CD4-positive, alpha-beta T cell treated with Interferon gamma for 1 hour (primary cell): ENCODE results near the gene RNASE9.
A peak's percentile ranks its signal among the peaks of the same experiment; 100 is the strongest.
"Not testable (repeated sequence)": the region's sequence is repeated elsewhere in the genome, so short reads cannot be mapped to it uniquely, and the experiment has no call there.

Source experiments
- DNase-seq: peaks from one replicate; pipeline ENCODE4 v3.0.0-alpha.2; 2020

Gene RNASE9

GRCh38 chr14:20560961-20561360, at the start of gene RNASE9:
RNASE9 (minus strand) TSS chr14:20561047.
- DNase-seq, result no peak

DNA sequence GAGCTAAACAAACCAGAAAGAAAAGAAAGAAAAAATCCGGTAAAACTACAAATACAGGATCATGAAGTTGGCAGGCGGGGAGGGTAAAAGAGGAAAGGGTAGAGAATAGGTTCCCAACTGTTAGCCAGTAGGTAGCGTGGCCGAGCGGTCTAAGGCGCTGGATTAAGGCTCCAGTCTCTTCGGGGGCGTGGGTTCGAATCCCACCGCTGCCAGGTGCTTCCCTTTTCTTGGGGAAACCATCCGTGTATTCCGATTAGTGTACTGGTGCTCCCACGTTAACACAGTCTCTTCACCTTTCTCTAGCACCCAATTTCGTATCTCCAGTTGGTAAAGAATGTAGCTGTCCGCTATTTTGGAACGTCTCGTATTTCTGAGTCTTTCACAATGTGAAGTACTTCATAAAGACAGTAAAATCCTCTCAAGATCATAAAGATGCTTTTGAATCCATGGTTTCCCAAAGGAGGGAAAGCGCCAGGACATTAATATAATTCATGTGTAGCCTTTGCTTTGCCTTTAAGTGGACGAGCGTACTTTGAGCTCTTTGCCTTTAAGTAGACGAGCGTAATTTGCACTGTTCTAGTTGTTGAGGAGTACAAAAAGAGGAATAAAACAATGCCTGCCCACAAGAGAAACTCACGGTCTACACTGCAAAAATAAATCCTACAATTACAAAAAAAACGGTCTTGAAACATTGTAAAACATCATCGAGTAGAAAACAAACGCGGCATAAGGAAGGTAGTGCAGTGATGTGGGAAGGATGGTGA, 49.3 kb upstream of the RNASE9 start:
- DNase-seq, result peak; percentile 77

DNA sequence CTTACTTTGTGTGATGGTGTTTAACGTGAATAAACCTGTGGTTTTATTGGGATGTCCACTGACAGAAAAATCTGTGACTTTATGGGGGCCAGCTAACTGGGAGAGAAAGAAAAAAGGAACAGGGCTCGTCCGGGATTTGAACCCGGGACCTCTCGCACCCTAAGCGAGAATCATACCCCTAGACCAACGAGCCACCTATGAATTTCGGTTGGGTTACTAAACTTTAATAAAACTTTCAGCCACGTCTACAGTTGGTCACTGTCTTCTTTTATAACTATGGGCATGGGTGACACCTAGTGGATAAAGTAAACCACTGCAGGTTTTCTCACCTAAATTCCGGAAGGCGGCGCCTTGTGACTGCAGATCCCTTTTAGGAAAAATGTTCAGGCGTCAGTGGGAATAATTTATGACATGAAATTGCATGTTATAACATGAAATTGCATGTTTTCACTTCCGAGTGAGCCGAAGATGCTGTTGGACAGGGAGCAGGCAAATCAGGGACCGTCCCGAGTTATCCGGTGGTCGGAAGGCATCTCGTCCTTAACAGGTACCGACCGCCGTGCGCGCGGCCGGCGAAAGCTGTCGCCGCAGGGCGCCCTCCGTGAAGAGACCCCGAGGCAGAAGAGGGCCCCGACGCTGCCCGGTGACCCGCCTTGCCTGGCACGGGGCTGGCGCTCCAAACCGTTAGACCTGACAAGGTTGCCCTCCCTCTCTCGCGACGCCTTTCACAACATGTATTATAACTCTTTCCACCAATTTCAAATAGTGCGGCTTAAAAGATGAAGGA, 48.6 kb upstream of the RNASE9 start:
- DNase-seq, result peak; percentile 65

- DNase-seq, result no peak
These were observed 47.7 kb upstream of the RNASE9 start for GRCh38 chr14:20608383-20609110.

- no peak for DNase-seq
These were observed 46.8 kb upstream of the RNASE9 start for GRCh38 chr14:20607617-20608016.

DNA sequence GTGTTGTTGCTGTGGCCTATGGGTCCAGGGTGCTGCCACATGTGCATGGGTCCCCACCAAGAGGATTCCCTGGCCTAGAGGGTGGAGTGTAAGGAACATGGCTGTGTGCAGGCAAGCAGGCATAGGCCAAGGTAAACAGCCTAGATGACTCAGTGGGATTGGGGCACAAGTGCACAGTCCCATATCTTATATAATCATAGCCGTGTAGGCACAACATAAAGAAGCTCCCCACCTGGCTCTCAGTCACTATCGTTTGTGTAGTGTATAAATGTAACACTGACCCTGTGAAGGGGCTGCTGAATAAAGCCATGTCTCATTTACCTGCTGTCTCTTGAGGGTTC, 46.0 kb upstream of the RNASE9 start:
- no peak for DNase-seq

DNA sequence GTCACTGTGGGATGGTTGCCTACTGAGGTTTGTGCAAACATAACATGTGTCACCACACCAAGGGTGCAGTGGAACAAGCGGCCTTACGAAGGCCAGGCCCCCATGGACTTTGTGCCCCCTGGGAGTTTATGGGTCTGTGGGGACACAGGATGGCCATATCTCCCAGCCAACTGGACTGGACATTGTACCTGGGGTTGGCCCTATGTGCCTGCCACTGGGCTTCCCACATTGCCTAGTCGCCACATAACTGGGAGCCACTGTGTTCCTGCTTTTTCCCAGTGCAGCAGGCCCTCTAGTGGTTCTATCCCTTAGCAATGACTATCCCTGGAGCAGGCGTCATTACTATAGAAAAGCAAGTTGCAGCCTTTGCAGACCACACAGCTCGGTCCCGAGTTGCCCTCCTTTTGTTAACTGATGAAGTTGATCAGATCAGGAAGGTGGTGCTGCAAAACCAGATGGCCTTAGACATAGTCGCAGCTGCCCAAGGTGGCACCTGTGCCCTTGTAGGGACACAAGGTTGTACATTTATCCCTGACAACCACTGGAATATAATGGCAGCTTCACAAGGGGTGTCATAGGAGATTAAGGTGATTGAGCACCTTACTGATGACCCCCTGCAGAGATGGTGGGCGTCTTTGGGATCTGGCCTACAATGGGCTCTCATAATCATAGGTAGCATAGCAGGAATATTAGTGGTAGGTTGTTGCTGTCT, 45.5 kb upstream of the RNASE9 start:
- DNase-seq, result no peak

- DNase-seq, result no peak
These were observed 43.2 kb upstream of the RNASE9 start for GRCh38 chr14:20603813-20604690.

- no peak for DNase-seq
These were observed 41.7 kb upstream of the RNASE9 start for GRCh38 chr14:20602583-20602982.

GRCh38 chr14:20601522-20601921, 40.7 kb upstream of the RNASE9 start:
- DNase-seq, result no peak

GRCh38 chr14:20597108-20597507, 36.3 kb upstream of the RNASE9 start:
- no peak for DNase-seq

- not testable (repeated sequence) for DNase-seq
These were observed 34.9 kb upstream of the RNASE9 start for GRCh38 chr14:20595726-20596125.

DNA sequence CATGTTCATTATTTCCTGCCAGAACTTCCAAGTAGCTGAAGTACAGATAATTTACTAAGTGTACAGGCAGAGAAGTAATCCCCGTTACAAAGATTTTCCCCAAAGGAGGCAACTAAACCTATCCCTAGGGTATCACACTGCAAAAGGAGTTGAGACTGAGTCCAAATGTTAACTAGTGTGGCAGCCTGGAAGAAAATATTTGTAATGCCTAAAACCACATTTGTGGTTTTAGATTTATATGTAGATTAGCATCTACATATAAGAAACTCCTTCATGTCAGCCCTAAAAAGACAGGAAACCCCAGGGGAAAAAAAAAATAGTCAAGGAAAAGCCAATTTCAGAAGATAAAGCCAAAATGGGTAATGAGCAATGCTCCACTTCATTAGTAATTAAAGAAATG, 31.7 kb upstream of the RNASE9 start:
- no peak for DNase-seq

GRCh38 chr14:20591235-20591634, 30.4 kb upstream of the RNASE9 start, which contains the start of gene RNASE12:
RNASE12 (minus strand) TSS chr14:20591376; CDS start chr14:20590723, 653 bp downstream.
- no peak for DNase-seq

DNA sequence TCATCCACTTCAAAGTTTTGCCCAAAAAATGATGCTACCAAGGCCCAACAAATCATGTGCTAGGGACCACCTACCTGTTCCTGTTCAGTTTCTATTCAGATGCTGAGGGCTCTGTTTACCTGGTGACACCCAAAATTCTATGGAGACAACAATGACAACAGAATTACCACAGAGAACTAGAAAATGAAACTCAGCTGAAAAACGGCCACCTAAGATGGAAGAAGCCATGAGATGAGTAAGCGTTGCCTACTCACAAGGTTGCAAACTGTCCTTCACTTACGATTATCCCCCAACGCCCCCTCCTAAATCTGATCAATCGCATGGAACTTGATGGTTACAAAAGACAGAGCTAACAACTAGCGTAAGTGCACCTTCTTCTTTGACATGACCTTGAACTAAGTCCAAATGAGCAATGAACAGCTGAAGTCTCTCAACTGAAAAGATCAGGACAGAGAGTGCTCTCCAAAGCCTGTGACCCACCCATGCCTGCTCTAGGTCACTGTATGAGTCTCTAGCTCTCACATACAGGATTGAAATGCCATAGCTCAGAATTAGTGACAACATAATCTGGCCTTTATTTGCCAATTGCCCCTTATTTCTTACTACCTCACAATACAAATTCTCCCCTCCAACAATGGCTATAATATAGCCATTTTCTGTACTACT, 26.8 kb upstream of the RNASE9 start, which contains the start of gene RNASE11:
RNASE11 (minus strand) TSS at position 513 of the 666 bp plus-strand sequence.
- DNase-seq, result no peak

DNA sequence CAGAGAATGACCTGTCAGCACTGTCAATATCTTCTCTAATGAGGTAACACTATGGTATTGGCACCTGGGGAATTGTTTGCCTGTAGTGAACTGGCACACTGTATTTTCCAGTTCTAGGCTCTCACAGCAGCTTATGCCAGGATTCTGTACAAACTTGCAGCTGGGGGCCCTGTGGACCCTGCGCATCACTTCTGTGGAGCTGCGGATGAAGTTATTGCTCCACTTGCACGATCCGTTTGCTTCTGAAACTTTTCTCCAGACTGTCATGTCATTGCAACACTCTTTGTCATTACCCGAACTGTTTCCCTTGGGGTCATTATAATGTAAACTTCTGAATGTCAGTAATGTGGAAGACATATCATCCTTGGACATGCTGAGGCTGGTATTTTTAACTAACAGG, 23.1 kb upstream of the RNASE9 start:
- no peak for DNase-seq

DNA sequence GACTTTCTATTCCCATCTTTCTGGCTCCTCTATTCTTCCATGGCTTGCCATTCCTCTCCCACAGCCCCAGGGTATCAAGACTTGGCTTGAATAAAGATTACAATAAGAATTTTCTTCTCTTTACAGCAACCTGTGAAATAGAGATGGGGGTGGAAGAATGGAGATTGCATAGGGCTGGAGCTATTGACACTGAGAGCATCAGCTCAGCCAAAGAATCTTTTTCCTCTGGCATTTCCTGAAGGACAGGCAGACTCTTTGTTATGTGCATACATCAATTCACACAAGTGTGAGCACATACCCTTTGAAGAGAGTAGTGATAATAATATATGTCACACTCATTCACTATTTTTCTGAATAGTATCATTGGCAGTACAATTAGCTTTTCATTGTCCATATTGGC, 22.3 kb upstream of the RNASE9 start:
- no peak for DNase-seq

DNA sequence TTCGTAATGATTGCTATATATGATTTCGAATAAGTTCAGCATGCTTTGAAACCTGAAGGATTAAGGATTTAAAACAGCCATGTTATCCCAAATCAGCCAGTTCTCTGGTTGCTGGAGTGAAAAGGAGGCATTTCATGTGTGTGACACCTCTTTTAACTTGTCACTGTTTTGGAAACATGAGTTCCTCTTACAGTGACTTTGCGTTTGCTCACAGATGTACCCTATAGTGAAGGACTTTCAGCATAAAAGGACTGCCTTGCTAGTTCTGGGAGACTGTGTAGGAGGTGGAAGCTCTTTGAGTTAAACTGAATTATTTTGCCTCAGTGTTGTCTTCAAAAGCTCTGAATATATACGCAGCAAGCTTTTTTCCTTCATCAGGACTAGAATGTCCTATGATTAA, 19.4 kb upstream of the RNASE9 start:
- DNase-seq, result no peak

GRCh38 chr14:20578784-20579502, 18.1 kb upstream of the RNASE9 start:
- DNase-seq, result no peak

DNA sequence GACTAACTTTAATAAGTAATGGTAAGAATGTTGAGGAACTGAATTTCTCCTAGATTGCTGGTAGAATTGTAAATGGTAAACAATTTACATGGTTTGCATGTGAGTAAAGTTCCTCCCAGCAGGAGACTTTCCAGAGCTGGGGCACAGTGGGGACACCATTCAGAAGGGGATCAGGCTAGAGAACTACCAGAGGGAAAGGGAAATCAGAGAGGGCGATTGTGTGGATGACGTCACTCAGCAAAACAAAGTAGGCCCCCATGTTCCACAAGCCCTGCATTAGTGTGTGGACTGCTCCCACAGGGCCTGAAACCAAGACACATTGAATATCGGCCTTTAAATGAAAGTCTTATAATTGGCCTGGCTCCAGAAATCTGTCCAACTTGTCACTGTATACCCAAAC, 17.5 kb upstream of the RNASE9 start:
- no peak for DNase-seq
